Superior temporal gyrus (tissue), 1 donor: ENCODE measurements around the gene ZNF486.
"Not testable (repeated sequence)": the region's sequence is repeated elsewhere in the genome, so short reads cannot be mapped to it uniquely, and the experiment has no call there.

Experiments used
- DNase-seq: peaks from one replicate; pipeline ENCODE4 v3.0.0-alpha.2; 2016; ENCODE audit errors: extremely low spot score

Gene ZNF486

GRCh38 chr19:20167020-20167644 lies at the start of gene ZNF486:
Gene ZNF486 (plus strand): TSS chr19:20167214. CDS start chr19:20167331, 117 bp downstream.
- DNase-seq = peak; percentile 99

- not testable (repeated sequence) for DNase-seq
Measured at GRCh38 chr19:20118064-20118839, 48.8 kb upstream of the ZNF486 start.

GRCh38 chr19:20124879-20125278 lies 42.1 kb upstream of the ZNF486 start:
- DNase-seq = no peak

DNA sequence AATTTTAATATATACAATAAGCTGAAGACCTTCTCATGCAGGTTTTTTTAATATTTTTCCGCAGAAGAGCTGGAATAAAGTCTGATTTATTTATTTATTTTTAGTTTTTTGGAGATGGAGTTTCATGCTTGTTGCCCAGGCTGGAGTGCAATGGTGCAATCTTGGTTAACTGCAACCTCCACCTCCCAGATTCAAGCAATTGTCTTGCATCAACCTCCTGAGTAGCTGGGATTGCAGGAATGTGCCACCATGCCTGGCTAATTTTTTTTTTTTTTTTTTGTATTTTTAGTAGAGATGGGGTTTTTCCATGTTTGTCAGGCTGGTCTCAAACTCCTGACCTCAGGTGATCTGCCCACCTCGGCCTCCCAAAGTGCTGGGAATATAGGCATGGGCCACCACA lies 34.1 kb upstream of the ZNF486 start:
- DNase-seq = not testable (repeated sequence)

DNA sequence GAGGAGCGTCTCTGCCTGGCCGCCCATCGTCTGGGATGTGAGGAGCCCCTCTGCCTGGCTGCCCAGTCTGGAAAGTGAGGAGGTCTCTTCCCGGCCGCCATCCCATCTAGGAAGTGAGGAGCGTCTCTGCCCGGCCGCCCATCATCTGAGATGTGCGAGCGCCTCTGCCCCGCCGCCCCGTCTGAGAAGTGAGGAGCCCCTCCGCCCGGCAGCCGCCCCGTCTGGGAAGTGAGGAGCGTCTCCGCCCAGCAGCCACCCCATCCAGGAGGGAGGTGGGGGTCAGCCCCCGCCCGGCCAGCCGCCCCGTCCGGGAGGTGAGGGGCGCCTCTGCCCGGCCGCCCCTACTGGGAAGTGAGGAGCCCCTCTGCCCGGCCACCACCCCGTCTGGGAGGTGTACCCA lies 29.3 kb upstream of the ZNF486 start:
- not testable (repeated sequence) for DNase-seq

DNA sequence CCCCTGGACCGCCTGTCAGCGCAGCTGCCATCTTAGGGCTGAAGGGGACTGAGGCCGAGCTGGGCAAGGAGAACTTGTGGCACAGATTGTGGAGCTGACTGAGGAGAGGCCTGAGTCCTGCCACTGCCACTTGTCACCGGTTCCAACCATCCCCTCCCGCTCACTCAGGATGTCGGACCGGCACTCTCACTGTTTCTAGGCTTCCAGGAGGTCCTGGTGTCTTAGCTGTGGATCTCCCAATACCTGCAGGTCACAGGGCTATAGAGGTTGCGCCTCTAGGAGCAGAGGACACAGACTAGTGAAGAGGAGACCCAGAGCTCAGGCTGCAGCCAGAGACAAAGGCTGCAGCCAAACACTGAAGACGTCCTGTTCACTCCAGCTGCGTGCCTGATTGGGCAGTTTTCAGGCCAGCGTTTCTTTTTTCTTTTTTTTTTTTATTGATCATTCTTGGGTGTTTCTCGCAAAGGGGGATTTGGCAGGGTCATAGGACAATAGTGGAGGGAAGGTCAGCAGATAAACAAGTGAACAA lies 15.3 kb upstream of the ZNF486 start:
- no peak for DNase-seq

DNA sequence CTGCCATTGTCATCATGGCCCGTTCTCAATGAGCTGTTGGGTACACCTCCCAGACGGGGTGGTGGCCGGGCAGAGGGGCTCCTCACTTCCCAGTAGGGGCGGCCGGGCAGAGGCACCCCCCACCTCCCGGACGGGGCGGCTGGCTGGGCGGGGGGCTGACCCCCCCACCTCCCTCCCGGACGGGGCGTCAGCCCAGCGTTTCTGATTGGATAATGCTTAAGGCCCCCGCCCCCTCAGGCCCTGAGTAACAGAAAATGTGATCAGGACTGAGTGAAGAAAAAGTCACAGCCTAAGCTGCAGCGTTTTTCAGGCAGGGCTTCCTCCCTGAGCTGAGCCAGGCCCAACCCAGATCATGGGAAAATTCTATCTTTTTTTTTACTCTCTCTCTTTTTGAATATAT lies 14.5 kb upstream of the ZNF486 start:
- DNase-seq = not testable (repeated sequence)

GRCh38 chr19:20153281-20153680 lies 13.7 kb upstream of the ZNF486 start:
- no peak for DNase-seq

DNA sequence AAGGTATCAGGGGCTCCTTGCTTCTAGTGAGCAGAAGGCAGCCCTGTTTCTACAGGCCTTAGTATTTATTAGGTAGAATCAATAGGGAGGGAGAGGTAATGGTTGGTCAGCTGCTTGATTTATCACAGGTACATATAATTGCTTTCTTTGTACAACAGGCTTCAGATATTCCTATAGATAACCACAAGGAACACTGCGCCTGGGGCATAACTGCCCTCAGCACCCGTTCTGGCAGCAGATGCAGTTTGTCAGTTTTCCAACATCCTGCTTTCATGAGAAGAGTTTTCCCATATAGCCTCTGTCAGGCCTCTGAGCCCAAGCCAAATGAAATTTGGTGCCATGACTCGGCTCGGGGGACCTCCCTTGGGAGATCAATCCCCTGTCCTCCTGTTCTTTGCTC lies 12.4 kb upstream of the ZNF486 start:
- DNase-seq = no peak

DNA sequence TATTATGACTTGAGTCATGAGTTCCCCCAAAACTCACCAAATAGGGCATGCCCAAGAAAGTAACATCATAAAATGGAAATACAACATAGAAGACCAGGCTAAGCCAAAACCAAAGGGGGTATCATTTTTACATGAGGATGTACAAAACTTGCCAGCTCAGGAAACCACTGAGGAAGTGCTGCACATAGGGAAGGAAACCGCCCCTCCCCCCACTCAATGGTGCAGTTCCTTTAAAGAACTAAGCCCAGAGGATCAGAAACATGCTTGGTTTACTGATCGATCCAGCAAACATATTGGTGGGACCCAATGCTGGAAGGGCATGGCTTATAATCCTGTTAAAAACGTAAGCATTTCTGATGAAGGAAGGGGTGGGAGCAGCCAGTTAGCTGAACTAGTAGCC lies 4.2 kb upstream of the ZNF486 start:
- DNase-seq = no peak

GRCh38 chr19:20164456-20164855 lies 2.6 kb upstream of the ZNF486 start:
- no peak for DNase-seq

- no peak for DNase-seq
Measured at GRCh38 chr19:20165971-20166592, 932 bp upstream of the ZNF486 start.

DNA sequence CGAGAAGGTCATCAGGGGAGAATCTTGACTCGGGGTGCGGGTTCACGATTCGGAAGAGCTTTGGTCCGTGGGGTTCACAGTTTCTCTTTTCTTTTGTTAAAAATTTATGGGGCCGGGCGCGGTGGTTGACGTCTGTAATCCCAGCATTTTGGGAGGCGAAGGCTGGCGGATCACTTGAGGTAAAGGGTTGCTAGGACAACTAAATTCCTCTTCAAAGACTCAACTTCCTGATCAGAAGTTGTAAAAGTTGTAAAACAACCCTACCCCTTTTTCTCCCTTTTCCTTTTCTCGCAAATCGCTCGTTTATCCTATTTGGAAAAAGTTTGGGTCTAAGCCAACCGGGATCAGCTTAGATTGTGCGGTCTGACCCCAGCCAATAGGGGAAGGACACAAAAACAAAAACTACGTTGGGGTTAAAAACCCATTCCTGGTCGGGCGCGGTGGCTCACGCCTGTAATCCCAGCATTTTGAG lies 673 bp downstream of the ZNF486 start:
- no peak for DNase-seq

DNA sequence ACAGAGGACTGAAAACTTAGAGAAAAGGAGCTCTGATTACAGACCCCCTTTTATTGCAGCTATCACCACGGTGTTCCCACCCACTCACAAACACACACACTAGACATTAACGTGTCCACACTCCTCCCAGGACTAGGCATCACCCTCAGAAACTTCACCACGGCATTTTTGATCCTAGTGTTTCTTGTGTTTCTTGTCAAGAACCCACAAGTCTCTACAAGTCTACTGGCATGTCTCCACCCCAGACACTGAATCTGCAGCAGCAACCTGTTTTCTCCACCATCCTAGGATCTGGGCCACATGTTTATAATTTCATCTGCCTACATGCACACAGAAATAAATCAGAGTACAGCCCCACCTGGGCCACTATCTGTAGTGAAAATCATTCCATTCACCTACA lies 4.3 kb downstream of the ZNF486 start:
- no peak for DNase-seq

DNA sequence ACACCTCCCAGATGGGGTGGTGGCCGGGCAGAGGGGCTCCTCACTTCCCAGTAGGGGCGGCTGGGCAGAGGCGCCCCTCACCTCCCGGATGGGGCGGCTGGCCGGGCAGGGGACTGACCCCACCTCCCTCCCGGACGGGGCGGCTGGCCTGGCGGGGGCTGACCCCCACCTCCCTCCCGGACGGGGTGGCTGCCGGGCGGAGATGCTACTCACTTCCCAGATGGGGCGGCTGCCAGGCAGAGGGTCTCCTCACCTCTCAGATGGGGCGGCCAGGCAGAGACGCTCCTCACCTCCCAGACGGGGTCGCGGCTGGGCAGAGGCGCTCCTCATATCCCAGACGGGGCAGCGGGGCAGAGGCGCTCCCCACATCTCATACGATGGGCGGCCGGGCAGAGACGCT lies 8.8 kb downstream of the ZNF486 start:
- DNase-seq = not testable (repeated sequence)

- DNase-seq = not testable (repeated sequence)
Measured at GRCh38 chr19:20179956-20180355, 12.9 kb downstream of the ZNF486 start.

DNA sequence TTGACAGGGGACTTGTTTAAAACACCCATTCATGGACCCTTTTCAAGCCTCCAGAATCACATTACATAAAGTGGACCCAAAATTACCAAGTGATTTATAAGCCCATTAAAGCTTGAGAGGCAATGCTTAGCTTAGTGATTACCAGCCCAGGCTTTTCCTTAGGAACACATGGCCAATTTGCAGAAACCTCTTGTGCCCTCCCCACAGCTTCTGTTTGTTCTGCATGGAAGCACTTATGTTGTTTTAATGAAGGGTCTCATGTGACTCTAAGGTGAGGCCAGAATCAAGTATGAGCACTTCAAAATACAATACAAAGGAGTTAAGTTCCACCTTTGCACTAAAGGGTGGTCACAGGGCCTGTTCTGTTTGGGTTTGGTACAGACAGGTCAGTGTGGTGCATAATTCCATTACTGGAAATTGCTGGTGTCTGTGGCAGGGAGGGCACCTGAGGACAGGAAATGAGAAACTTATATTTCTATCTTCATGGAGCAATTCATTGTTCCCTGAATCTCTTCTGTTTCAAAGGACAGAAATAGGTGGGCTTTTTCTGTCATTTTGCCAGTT lies 15.3 kb downstream of the ZNF486 start:
- no peak for DNase-seq

GRCh38 chr19:20186174-20186573 lies 19.2 kb downstream of the ZNF486 start:
- no peak for DNase-seq

DNA sequence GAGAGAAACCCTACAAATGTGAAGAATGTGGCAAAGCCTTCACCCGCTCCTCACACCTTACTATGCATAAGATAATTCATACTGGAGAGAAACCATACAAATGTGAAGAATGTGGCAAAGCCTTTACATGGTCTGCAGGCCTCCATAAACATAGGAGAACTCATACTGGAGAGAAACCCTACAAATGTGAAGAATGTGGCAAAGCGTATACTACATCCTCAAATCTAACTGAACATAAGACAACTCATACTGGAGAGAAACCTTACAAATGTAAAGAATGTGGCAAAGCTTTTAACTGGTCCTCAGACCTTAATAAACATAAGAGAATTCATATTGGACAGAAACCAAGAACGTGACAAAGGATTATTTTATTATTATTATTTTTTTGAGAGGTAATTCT lies 30.7 kb downstream of the ZNF486 start:
- no peak for DNase-seq

DNA sequence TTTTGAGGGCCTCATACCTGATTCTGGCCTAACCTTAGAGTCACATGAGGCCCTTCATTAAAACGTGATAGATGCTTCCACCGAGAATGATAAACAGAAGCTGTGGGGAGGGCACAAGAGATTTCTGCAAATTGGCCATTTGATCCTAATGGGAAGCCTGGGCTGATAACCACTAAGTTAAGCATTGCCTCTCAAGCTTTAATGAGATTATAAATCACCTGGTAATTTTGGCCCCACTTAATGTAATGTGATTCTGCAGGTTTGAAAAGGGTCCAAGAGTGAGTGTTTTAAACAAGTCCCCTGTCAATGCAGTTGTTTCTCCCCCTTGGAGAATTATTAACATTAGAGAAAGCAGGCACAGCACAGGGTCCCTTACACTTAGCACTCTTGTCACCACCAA lies 42.0 kb downstream of the ZNF486 start:
- DNase-seq = no peak

DNA sequence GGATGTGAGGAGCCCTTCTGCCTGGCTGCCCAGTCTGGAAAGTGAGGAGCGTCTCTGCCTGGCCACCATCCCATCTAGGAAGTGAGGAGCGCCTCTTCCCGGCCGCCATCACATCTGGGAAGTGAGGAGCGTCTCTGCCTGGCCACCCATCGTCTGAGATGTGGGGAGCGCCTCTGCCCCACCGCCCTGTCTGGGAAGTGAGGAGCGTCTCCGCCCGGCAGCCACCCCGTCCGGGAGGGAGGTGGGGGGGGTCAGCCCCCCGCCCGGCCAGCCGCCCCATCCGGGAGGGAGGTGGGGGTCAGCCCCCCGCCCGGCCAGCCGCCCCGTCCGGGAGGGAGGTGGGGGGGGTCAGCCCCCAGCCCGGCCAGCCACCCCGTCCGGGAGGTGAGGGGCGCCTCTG lies 47.4 kb downstream of the ZNF486 start:
- DNase-seq = not testable (repeated sequence)

DNA sequence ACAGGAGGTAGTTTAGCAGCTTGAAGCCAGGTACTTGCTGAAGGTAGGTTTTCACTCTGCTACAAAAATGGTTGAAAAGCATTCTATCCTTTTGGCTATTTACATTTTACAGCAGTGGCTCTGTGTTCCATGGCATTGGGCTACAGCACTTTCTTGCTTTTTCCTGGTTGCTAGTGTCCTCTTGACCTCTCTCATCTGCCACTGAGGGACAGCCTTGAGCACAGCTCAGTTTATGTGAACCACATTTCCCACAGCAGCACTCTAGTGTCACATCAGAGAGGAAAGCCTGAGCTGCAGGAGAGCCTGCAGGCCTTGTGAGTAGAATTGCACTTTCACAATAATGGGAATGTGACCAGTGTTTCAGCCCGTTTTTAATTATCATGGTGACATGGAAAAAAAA lies 54.6 kb downstream of the ZNF486 start:
- DNase-seq = not testable (repeated sequence)
